Mesenchymal stem cell (in vitro differentiated cells and primary cell): ENCODE data around the gene MICAL1.
"Not testable (repeated sequence)": the region's sequence is repeated elsewhere in the genome, so short reads cannot be mapped to it uniquely, and the experiment has no call there.

Experiments
- DNase-seq: peaks from one replicate; pipeline ENCODE4 v3.0.0-alpha.2; 2013
- H2AFZ ChIP-seq: one replicate; pipeline ENCODE4 v1.6.1; 2013; ENCODE audit warnings: low read depth, mild to moderate bottlenecking, control low read depth, inconsistent platforms, low read length, moderate library complexity
- H2AK5ac ChIP-seq: 2 replicates; pipeline ENCODE4 v1.6.1; 2013; ENCODE audit warnings: low read length, moderate library complexity, mild to moderate bottlenecking, inconsistent platforms; ENCODE audit not compliant: severe bottlenecking
- H2BK120ac ChIP-seq: one replicate; pipeline ENCODE4 v1.6.1; 2013; ENCODE audit warnings: low read depth, mild to moderate bottlenecking, inconsistent platforms, low read length, moderate library complexity
- H2BK12ac ChIP-seq, 2 experiments: one replicate each; pipeline ENCODE4 v1.6.1; 2013; ENCODE audit warnings: inconsistent platforms in 2 of 2, low read length in 2 of 2, mild to moderate bottlenecking in 2 of 2, moderate library complexity in 2 of 2, control low read depth in 1 of 2
- H2BK15ac ChIP-seq: one replicate; pipeline ENCODE4 v1.6.1; 2013; ENCODE audit warnings: mild to moderate bottlenecking, low read depth, inconsistent platforms; ENCODE audit not compliant: poor library complexity, severe bottlenecking
- H2BK5ac ChIP-seq: 2 replicates; pipeline ENCODE4 v1.6.1; 2013; ENCODE audit warnings: low read depth, mild to moderate bottlenecking, low read length, control low read depth, inconsistent platforms; ENCODE audit not compliant: poor library complexity, severe bottlenecking
- H3K14ac ChIP-seq, 2 experiments: one replicate each; pipeline ENCODE4 v1.6.1; 2013; ENCODE audit warnings: inconsistent platforms in 2 of 2, low read length in 2 of 2, control low read depth in 1 of 2, mild to moderate bottlenecking in 1 of 2, moderate library complexity in 1 of 2
- H3K18ac ChIP-seq, 2 experiments: one replicate each; pipeline ENCODE4 v1.6.1; 2013; ENCODE audit warnings: inconsistent platforms in 2 of 2, low read length in 2 of 2, control low read depth in 1 of 2, low read depth in 1 of 2, mild to moderate bottlenecking in 1 of 2
- H3K23ac ChIP-seq, 2 experiments: one replicate each; pipeline ENCODE4 v1.6.1; 2013; ENCODE audit warnings: inconsistent platforms in 2 of 2, low read length in 2 of 2, mild to moderate bottlenecking in 2 of 2, moderate library complexity in 2 of 2, control low read depth in 1 of 2
- H3K27ac ChIP-seq: 2 replicates; pipeline ENCODE4 v1.5.1; 2013; ENCODE audit warnings: mild to moderate bottlenecking, moderate library complexity, low read length, control low read depth, inconsistent platforms; ENCODE audit not compliant: poor library complexity, severe bottlenecking
- H3K27me3 ChIP-seq, 2 experiments: 2 replicates each; pipeline versions ENCODE4 v1.6.1 to v1.7.0; 2013; ENCODE audit warnings: low read length in 2 of 2, mild to moderate bottlenecking in 2 of 2, moderate library complexity in 2 of 2, control low read depth in 1 of 2, inconsistent platforms in 1 of 2; ENCODE audit not compliant: control insufficient read depth in 1 of 2, insufficient read depth in 1 of 2
- H3K36me3 ChIP-seq, 2 experiments: 2 replicates each; pipeline versions ENCODE4 v1.6.1 to v1.7.0; 2013; ENCODE audit warnings: low read length in 2 of 2, control low read depth in 1 of 2, inconsistent platforms in 1 of 2, low read depth in 1 of 2, mild to moderate bottlenecking in 1 of 2; ENCODE audit not compliant: insufficient read depth in 2 of 2, control insufficient read depth in 1 of 2
- H3K4ac ChIP-seq, 2 experiments: one replicate each; pipeline ENCODE4 v1.6.1; 2013; ENCODE audit warnings: inconsistent platforms in 2 of 2, low read length in 2 of 2, mild to moderate bottlenecking in 2 of 2, moderate library complexity in 2 of 2, control low read depth in 1 of 2, low read depth in 1 of 2
- H3K4me1 ChIP-seq: 2 replicates; pipeline ENCODE4 v1.6.1; 2013; ENCODE audit warnings: low read depth, low read length, control low read depth; ENCODE audit not compliant: control insufficient read depth, insufficient read depth
- H3K4me2 ChIP-seq: 2 replicates; pipeline ENCODE4 v1.6.1; 2013; ENCODE audit warnings: low read length, mild to moderate bottlenecking, inconsistent platforms; ENCODE audit not compliant: poor library complexity, severe bottlenecking
- H3K4me3 ChIP-seq, 2 experiments: 2 replicates each; pipeline versions ENCODE4 v1.5.1 to v1.7.0; 2013; ENCODE audit warnings: low read length in 2 of 2, mild to moderate bottlenecking in 2 of 2, control low read depth in 1 of 2, low read depth in 1 of 2; ENCODE audit not compliant: insufficient read depth in 1 of 2
- H3K79me1 ChIP-seq: replicated peaks from 2 replicates; pipeline ENCODE4 v1.6.1; 2013; ENCODE audit warnings: mild to moderate bottlenecking, control low read depth, low read length, inconsistent platforms; ENCODE audit not compliant: poor library complexity, severe bottlenecking
- H3K9ac ChIP-seq: 2 replicates; pipeline ENCODE4 v1.7.0; 2013; ENCODE audit warnings: mild to moderate bottlenecking, low read length, moderate library complexity
- H3K9me3 ChIP-seq: 2 replicates; pipeline ENCODE4 v1.7.0; 2013; ENCODE audit warnings: mild to moderate bottlenecking, low read length; ENCODE audit not compliant: control insufficient read depth
- H4K8ac ChIP-seq: one replicate; pipeline ENCODE4 v1.6.1; 2013; ENCODE audit warnings: inconsistent platforms, mild to moderate bottlenecking, low read length, moderate library complexity
- H4K91ac ChIP-seq: one replicate; pipeline ENCODE4 v1.6.1; 2013; ENCODE audit warnings: mild to moderate bottlenecking, low read length, inconsistent platforms
- WGBS: methylation state at CpG from one replicate; pipeline ENCODE4 v1.1.7; 2013; ENCODE audit warnings: mixed read lengths; 5-methylcytosine and 5-hydroxymethylcytosine counted together

Gene MICAL1

DNA sequence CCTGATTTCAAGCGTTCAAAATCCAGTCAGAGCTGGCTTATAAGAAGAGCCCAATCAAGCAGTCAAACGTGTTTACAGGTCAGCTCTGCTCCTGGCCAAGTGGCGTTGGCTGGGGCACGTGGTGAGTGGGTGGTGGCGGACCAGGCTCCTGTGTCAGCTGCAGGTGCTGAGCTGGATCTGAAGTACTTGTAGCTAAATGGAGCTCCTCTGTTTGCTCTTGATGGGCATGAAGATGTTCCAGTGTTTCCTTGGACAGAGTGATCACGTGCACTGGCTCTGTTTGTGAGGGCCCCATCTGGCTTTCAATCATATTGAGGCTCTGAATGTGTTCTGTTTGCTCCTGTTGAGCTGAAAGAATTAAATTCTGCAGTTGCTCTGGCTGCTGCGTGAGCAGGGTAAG, 10.2 kb upstream of the MICAL1 start:
- no peak overlapping the region for H3K18ac ChIP-seq
- H3K9me3 ChIP-seq: no peaks in the 10 kb centered on the region
- H3K27ac ChIP-seq: no peak overlapping the region
- H2AFZ ChIP-seq: no peak overlapping the region
- H3K4ac ChIP-seq: no peak overlapping the region
- H3K4me2 ChIP-seq: no peak overlapping the region
- H3K14ac ChIP-seq: no peak overlapping the region
- no peak overlapping the region for H2BK120ac ChIP-seq
- WGBS: 96% methylated on average over 7 of the region's 7 CpGs
- H3K27me3 ChIP-seq: no peaks in the 10 kb centered on the region
- H2AK5ac ChIP-seq: no peak overlapping the region
- H2BK5ac ChIP-seq: no peak overlapping the region
- H3K36me3 ChIP-seq: peaks cover 30 to 96% of the 10 kb centered on the region in 2 experiments
- H3K4me3 ChIP-seq: no peak overlapping the region
- no peak overlapping the region for H3K23ac ChIP-seq
- H4K91ac ChIP-seq: no peak overlapping the region
- no peaks in the 10 kb centered on the region for H3K4me1 ChIP-seq
- H2BK12ac ChIP-seq: no peak overlapping the region
- H3K9ac ChIP-seq: no peak overlapping the region
- H2BK15ac ChIP-seq: no peak overlapping the region
- no peak overlapping the region for H4K8ac ChIP-seq
- no peak for DNase-seq
- peaks cover 33% of the 10 kb centered on the region for H3K79me1 ChIP-seq

DNA sequence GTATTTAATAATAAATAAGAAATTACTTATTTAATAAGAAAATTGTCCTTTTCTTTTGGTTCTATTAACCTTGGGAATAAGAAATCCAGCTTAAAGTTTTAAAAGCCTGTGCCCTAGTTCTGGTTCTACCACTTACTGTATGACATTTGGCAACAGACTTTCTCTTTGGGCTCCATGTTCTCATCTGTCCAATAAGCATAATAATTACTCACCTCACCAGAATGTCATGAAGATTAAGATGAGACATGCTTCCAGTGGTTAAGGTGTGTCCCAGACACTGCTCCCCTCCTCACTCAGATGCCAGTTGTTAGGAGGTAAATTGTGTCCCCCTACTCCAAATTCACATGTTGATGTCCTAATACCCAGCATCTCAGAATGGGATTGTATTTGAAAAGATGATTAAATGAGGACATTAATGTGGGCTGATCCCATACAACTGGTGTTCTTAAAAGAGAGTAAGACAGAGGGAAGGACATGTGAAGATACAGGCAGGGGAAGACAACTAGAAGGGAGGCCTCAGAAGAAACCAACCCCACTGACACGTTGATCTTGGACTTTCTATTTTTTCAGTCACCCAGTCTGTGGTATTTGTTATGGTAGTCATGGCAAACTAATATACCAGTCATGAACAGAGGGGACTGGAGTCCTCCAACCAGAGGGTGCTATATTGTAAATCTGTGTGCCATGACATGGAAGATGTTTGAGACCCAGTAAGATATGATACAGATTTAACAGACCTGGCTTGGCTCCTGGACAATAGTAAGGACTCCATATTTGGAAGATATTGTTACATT, 6.4 kb upstream of the MICAL1 start:
- Histone ChIP-seq H2BK5ac (no peak overlapping the region), H3K9me3 (no peaks in the 10 kb centered on the region), H2BK15ac (no peak overlapping the region), H4K8ac (no peak overlapping the region), H3K27me3 (no peaks in the 10 kb centered on the region), H3K36me3 (peaks cover 13 to 60% of the 10 kb centered on the region in 2 experiments), H3K18ac (no peak overlapping the region), H3K4ac (no peak overlapping the region), H2BK120ac (no peak overlapping the region), H2AK5ac (no peak overlapping the region), H2BK12ac (no peak overlapping the region), H3K4me3 (no peak overlapping the region), H3K27ac (no peak overlapping the region), H2AFZ (no peak overlapping the region), H3K4me2 (no peak overlapping the region), H3K14ac (no peak overlapping the region), H3K23ac (no peak overlapping the region), H3K79me1 (peaks cover 13% of the 10 kb centered on the region), H3K9ac (no peak overlapping the region), H3K4me1 (no peaks in the 10 kb centered on the region), H4K91ac (no peak overlapping the region)
- no peak for DNase-seq
- WGBS: no CpG with 5 or more reads among the region's 1 CpG

DNA sequence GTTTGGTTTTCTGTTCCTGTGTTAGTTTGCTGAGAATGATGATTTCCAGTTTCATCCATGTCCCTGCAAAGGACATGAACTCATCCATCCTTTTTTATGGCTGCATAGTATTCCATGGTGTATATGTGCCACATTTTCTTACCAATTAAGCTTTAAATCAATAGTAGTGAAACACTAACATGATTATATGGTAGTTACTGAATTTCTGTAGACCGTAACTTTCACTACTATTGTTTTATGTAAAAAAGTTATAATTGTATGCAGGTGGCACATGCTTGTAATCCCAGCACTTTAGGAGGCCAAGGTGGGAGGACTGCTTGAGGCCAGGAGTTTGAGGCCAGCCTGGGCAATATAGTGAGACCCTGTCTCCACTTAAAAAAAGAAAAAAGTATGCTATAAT, 5.6 kb upstream of the MICAL1 start:
- H3K4me2 ChIP-seq, H2AFZ ChIP-seq, DNase-seq, H3K23ac ChIP-seq, H3K27ac ChIP-seq, H2AK5ac ChIP-seq, H2BK12ac ChIP-seq, H3K14ac ChIP-seq, H3K27me3 ChIP-seq, H3K4ac ChIP-seq, H2BK120ac ChIP-seq, H2BK15ac ChIP-seq, H3K18ac ChIP-seq, H3K4me1 ChIP-seq, H4K91ac ChIP-seq, H2BK5ac ChIP-seq, H3K9ac ChIP-seq, H4K8ac ChIP-seq, H3K9me3 ChIP-seq, H3K4me3 ChIP-seq: not testable (repeated sequence)
- peaks cover 12 to 53% of the 10 kb centered on the region in 2 experiments for H3K36me3 ChIP-seq
- peaks cover 12% of the 10 kb centered on the region for H3K79me1 ChIP-seq
- WGBS: no CpG with 5 or more reads among the region's 1 CpG

DNA sequence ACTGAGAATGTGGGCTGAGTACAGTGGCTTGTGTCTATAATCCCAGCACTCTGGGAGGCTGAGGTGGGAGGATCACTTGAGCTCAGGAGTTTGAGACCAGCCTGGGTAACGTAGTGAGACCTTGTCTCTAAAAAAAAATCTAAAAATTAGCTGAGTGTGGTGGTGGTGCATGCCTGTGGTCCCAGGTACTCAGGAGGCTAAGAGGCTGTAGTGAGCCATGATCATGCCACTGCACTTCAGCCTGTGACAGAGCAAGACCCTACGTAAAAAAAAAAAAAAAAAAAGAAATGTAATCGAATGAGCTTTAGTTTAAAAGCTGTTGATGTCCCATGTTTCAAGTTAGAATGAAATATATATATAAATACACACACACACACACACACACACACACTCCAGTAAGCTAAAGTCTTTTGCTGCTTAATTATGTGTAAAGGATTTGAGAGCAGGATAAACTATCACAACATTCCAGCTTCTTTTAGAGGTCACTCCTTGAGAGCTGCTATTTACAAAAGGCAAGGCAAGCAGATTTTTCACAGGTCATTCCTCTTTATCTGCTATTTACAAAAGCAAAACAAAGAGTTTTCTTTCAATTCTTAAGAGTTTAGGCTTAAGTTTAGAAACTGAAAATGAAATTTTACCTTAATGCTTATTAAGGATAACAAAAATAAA, 4.7 kb upstream of the MICAL1 start:
- H2BK12ac ChIP-seq: no peak overlapping the region
- H3K4me3 ChIP-seq: no peak overlapping the region
- peaks cover 5 to 44% of the 10 kb centered on the region in 2 experiments for H3K36me3 ChIP-seq
- peaks cover 11% of the 10 kb centered on the region for H3K79me1 ChIP-seq
- no peaks in the 10 kb centered on the region for H3K9me3 ChIP-seq
- no peak overlapping the region for H3K4ac ChIP-seq
- no peak overlapping the region for H3K4me2 ChIP-seq
- no peak overlapping the region for H3K9ac ChIP-seq
- H2BK5ac ChIP-seq: no peak overlapping the region
- no peak overlapping the region for H3K14ac ChIP-seq
- DNase-seq: peak; percentile 17
- no peak overlapping the region for H2AK5ac ChIP-seq
- WGBS: 96% methylated on average over 1 of the region's 3 CpGs
- H2AFZ ChIP-seq: no peak overlapping the region
- H3K4me1 ChIP-seq: peaks cover 9% of the 10 kb centered on the region
- no peak overlapping the region for H4K91ac ChIP-seq
- no peak overlapping the region for H2BK120ac ChIP-seq
- H3K27me3 ChIP-seq: no peaks in the 10 kb centered on the region
- no peak overlapping the region for H2BK15ac ChIP-seq
- H3K23ac ChIP-seq: no peak overlapping the region
- H4K8ac ChIP-seq: no peak overlapping the region
- H3K27ac ChIP-seq: no peak overlapping the region
- H3K18ac ChIP-seq: no peak overlapping the region
